Body of pancreas (tissue), 4 donors: ENCODE measurements around the gene QSOX1.

Experiments used
- CTCF ChIP-seq, 7 experiments: fragments of 450-650 bp in 4 of 7; fragments of 200-600 bp in 3 of 7; sonication (generic) in 3 of 7; IDR thresholded peaks; one replicate each; pipeline ENCODE4 v1.5.1; 2016 to 2019; ENCODE audit warnings: antibody characterized with exemption in 7 of 7
- POLR2A ChIP-seq, 3 donors: fragments of 450-650 bp; IDR thresholded peaks; one replicate each; pipeline ENCODE4 v1.6.1; 2016; ENCODE audit warnings: antibody characterized with exemption in 3 of 3, mild to moderate bottlenecking in 2 of 3

GRCh38 chr1:180243517-180244221 is 89.0 kb downstream of the QSOX1 start:
- TF ChIP-seq CTCF (IDR thresholded peaks at IDR 0.05) (no peak), POLR2A (IDR thresholded peaks at IDR 0.05) (no peak)
